Parathyroid adenoma (tissue), 2 donors: ENCODE data around the gene MAP1B.

Experiments
- H2AFZ ChIP-seq: fragments of 300-600 bp; sonication (generic); one replicate; pipeline ENCODE4 v1.7.0; 2017; ENCODE audit warnings: antibody characterized with exemption, mild to moderate bottlenecking
- H3K27ac ChIP-seq: fragments of 300-600 bp; sonication (generic); one replicate; pipeline ENCODE4 v1.7.0; 2017
- H3K27me3 ChIP-seq: fragments of 300-600 bp; sonication (generic); one replicate; pipeline ENCODE4 v1.7.0; 2017; ENCODE audit warnings: low read length; ENCODE audit not compliant: control insufficient read depth, insufficient read depth
- H3K36me3 ChIP-seq: fragments of 300-600 bp; sonication (generic); one replicate; pipeline ENCODE4 v1.7.0; 2017; ENCODE audit warnings: low read length; ENCODE audit not compliant: control insufficient read depth, insufficient read depth
- H3K4me1 ChIP-seq: fragments of 300-600 bp; sonication (generic); one replicate; pipeline ENCODE4 v1.7.0; 2017; ENCODE audit warnings: control low read depth
- H3K4me2 ChIP-seq: fragments of 300-600 bp; sonication (generic); one replicate; pipeline ENCODE4 v1.7.0; 2017; ENCODE audit warnings: low read length
- H3K4me3 ChIP-seq: fragments of 300-600 bp; sonication (generic); one replicate; pipeline ENCODE4 v1.7.0; 2017; ENCODE audit warnings: low read depth, low read length
- H3K79me2 ChIP-seq: fragments of 300-600 bp; sonication (generic); one replicate; pipeline ENCODE4 v1.7.0; 2017; ENCODE audit warnings: control low read depth
- H3K9ac ChIP-seq: fragments of 300-600 bp; sonication (generic); one replicate; pipeline ENCODE4 v1.7.0; 2017; ENCODE audit warnings: mild to moderate bottlenecking
- H3K9me3 ChIP-seq: fragments of 300-600 bp; sonication (generic); one replicate; pipeline ENCODE4 v1.7.0; 2017; ENCODE audit warnings: low read length; ENCODE audit not compliant: control insufficient read depth
- TF ChIP-seq, protein P1 (sequence below): fragments of 300-600 bp; sonication (generic); IDR thresholded peaks from one replicate; pipeline ENCODE4 v1.7.0; 2017; ENCODE audit warnings: antibody characterized with exemption, mild to moderate bottlenecking
- donor health status: primary hyperparathyroidism.

MAP1B gene

DNA sequence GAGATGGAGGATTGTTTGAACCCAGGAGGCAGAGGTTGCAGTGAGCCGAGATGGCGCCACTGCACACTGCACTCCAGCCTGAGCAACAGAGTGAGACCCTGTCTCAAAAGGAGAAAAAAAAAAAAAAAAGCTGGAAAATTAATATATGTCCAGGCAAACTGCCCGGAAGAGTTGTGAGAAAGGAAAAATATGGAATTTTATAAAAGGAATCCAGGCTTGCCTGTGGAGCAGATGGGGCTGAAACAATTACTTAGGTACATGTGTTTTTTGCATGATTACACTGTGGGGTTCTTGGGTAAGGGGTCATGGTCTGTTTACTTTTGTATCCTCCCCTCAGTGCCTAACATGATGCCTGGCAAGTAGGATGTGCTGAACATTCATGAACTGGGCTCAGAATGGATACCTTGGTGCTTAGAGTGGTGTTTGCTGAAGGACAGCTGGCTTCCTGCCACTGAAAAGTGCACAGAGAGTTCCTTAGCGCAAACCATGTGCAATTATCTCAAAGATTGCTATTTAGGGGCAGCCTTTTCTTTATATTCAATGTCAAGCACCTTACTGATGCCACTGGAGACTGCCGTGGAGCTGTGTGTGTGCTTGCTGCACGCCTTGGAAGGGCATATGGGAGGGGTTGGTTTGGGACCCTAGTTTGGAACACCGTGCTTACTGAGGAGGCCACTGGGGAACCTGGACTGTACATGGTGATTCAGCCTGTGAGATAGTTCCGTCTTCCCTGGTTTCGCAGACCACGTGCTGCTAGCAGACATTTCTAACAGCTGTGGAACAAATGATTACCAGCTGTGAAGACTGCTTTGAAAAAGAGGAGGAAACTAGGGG, 78.4 kb downstream of the MAP1B start:
- Histone ChIP-seq H3K4me1 (no peaks in the 10 kb centered on the region), H3K27me3 (no peaks in the 10 kb centered on the region), H3K36me3 (no peaks in the 10 kb centered on the region), H3K9me3 (no peaks in the 10 kb centered on the region), H3K4me2 (no peak overlapping the region), H2AFZ (no peak overlapping the region), H3K79me2 (no peaks in the 10 kb centered on the region), H3K9ac (no peak overlapping the region), H3K4me3 (no peak overlapping the region), H3K27ac (no peak overlapping the region)
- TF ChIP-seq, protein P1, sequence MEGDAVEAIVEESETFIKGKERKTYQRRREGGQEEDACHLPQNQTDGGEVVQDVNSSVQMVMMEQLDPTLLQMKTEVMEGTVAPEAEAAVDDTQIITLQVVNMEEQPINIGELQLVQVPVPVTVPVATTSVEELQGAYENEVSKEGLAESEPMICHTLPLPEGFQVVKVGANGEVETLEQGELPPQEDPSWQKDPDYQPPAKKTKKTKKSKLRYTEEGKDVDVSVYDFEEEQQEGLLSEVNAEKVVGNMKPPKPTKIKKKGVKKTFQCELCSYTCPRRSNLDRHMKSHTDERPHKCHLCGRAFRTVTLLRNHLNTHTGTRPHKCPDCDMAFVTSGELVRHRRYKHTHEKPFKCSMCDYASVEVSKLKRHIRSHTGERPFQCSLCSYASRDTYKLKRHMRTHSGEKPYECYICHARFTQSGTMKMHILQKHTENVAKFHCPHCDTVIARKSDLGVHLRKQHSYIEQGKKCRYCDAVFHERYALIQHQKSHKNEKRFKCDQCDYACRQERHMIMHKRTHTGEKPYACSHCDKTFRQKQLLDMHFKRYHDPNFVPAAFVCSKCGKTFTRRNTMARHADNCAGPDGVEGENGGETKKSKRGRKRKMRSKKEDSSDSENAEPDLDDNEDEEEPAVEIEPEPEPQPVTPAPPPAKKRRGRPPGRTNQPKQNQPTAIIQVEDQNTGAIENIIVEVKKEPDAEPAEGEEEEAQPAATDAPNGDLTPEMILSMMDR: no peak

DNA sequence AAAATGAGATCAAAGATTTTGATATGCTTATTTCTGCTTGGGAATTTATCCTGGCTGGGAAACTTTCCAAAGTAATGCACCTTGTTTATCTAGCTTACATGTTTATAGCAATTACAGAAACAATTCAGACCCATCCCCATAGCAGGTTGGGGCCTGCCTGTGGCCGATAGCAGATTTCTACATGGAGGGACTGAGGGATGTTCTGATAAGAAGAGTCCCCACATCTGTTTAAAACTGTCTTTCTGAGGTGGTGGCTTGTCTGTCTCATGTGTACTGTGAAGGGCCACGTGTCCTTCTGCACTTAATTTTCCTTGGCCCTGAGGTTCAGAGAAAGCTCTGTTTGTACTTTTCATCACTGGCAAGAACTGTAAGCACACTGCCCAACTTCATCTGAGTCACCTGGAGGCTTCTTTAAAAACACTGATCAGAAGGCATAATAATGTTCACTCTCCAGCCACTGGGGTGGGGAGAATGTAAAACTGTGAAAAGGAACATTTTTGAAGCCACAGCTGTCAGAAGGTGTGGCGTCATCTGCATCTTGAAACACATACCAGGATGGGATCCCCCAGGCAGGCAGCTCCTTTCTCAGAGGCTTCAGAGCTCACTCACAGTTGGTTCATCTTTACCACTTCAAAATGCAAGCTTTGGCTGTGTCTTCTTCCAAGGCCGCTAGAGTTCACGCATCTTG, 80.3 kb downstream of the MAP1B start:
- Histone ChIP-seq H3K9me3 (no peaks in the 10 kb centered on the region), H3K4me2 (no peak overlapping the region), H3K27me3 (no peaks in the 10 kb centered on the region), H2AFZ (no peak overlapping the region), H3K79me2 (no peaks in the 10 kb centered on the region), H3K4me3 (no peak overlapping the region), H3K9ac (no peak overlapping the region), H3K4me1 (no peaks in the 10 kb centered on the region), H3K36me3 (no peaks in the 10 kb centered on the region), H3K27ac (no peak overlapping the region)
- TF ChIP-seq, protein P1: no peak

DNA sequence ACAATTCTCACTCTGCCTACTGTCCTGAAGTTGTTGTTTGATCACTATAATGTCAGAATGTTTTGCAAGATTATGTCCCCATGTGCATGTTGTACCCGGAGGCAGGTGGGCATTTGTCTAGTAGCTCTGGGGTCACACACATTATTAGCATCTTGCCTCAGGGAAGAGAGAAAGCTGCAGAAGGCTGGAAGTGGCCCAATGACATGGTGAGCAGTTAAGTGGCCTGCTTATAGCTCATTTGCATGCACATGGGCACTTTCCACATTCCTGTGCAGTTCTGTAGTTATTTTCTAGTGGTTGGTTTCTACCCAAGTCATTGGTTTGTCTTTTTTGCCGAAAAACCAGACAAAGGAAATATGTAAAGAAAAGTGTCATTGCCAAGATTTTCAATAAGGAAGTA, 80.9 kb downstream of the MAP1B start:
- TF ChIP-seq, protein P1: no peak
- Histone ChIP-seq H3K4me3 (no peak overlapping the region), H3K79me2 (no peaks in the 10 kb centered on the region), H3K9me3 (no peaks in the 10 kb centered on the region), H3K9ac (no peak overlapping the region), H3K36me3 (no peaks in the 10 kb centered on the region), H3K4me2 (no peak overlapping the region), H3K27me3 (no peaks in the 10 kb centered on the region), H3K4me1 (no peaks in the 10 kb centered on the region), H2AFZ (no peak overlapping the region), H3K27ac (no peak overlapping the region)

DNA sequence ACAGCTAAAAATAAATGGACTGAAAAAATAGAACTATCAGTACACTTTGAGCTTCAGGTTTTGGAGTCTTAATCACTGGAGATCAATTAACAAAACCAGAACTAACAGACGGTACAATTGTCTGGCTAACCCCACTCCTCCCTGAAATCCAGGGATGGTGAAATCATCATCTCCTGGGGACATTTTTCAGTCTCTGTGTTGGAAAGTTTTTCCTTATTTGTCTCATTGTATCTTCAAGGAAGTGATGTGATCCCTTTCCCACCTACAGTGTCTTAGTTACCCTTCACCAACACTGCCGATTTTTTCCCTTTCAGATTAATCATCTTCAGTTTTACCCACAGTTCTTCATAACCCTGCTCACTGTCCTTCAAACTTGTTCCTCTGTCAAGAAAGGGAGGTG, 81.9 kb downstream of the MAP1B start:
- Histone ChIP-seq H3K4me1 (no peaks in the 10 kb centered on the region), H3K27me3 (no peaks in the 10 kb centered on the region), H3K36me3 (no peaks in the 10 kb centered on the region), H3K27ac (no peak overlapping the region), H3K9me3 (no peaks in the 10 kb centered on the region), H2AFZ (no peak overlapping the region), H3K4me2 (no peak overlapping the region), H3K4me3 (no peak overlapping the region), H3K79me2 (no peaks in the 10 kb centered on the region), H3K9ac (no peak overlapping the region)
- TF ChIP-seq, protein P1: no peak
